Heart right ventricle (tissue), 16 donors: ENCODE data around the gene SIDT2. TPM values are rescaled to one million over a fixed set of nuclear protein-coding genes. Genes with fewer than 3 reads are reported as not detected.

Experiments used
- ATAC-seq, 8 donors: fragments of 200-7000 bp; cut with Tn5 transposase; one replicate each; pipeline ENCODE4 v1.9.1; 2020; ENCODE audit warnings: mild to moderate bottlenecking in 8 of 8, moderate library complexity in 8 of 8, moderate number of reproducible peaks in 1 of 8
- DNase-seq, 2 donors: peaks; one replicate each; pipeline ENCODE4 v3.0.0-alpha.2; 2020
- H3K27ac ChIP-seq, 10 donors: fragments of 200-600 bp; sonication (generic) in 2 of 10; one replicate each; pipeline versions ENCODE4 v1.5.0 to v1.8.0; 2020 to 2022; ENCODE audit warnings: mild to moderate bottlenecking in 3 of 10
- H3K27me3 ChIP-seq, 7 donors: fragments of 200-600 bp; one replicate each; pipeline ENCODE4 v1.8.0; 2021 to 2022; ENCODE audit warnings: mild to moderate bottlenecking in 2 of 7
- H3K36me3 ChIP-seq, 9 donors: fragments of 200-600 bp; sonication (generic) in 1 of 9; one replicate each; pipeline versions ENCODE4 v1.5.0 to v1.8.0; 2020 to 2022; ENCODE audit warnings: mild to moderate bottlenecking in 2 of 9
- H3K4me1 ChIP-seq, 9 donors: fragments of 200-600 bp; sonication (generic) in 1 of 9; one replicate each; pipeline versions ENCODE4 v1.5.0 to v1.8.0; 2020 to 2022; ENCODE audit warnings: mild to moderate bottlenecking in 4 of 9
- H3K4me3 ChIP-seq, 10 donors: fragments of 200-600 bp; sonication (generic) in 2 of 10; one replicate each; pipeline versions ENCODE4 v1.5.0 to v1.8.0; 2020 to 2022; ENCODE audit warnings: mild to moderate bottlenecking in 7 of 10, moderate library complexity in 2 of 10
- H3K9me3 ChIP-seq, 11 donors: fragments of 200-600 bp in 10 of 11; sonication (generic) in 2 of 11; one replicate each; pipeline versions ENCODE4 v1.5.0 to v1.8.0; 2013 to 2022; ENCODE audit warnings: mild to moderate bottlenecking in 2 of 11, control low read depth in 1 of 11, moderate library complexity in 1 of 11
- WGBS, 2 donors: extraction: QIAGEN DNeasy Blood & Tissue Kit; methylation state at CpG; one replicate each; pipeline ENCODE4 v1.1.7; 2013; ENCODE audit warnings: inconsistent platforms in 1 of 2; 5-methylcytosine and 5-hydroxymethylcytosine counted together
- intact Hi-C, 10 donors: fragments of 100-400 bp; cut with DNase I; formaldehyde crosslinking; loops; one replicate each; pipeline versions ENCODE4 v1.11.1 to v1.14.2; 2022
- polyA plus RNA-seq, 2 donors: library from polyadenylated mRNA; stranded (reverse); fragments of 200-250 nt; gene quantifications; one replicate each; pipeline ENCODE4 v1.2.3, GENCODE V29; 2013
- total RNA-seq, 10 donors: library from RNA; stranded (reverse); fragmentation: NEBNext Ultra II Directional in 3 of 10; extraction: Animal tissue kit (Norgen Biotek cat#: 25700) in 3 of 10; gene quantifications; one replicate each; pipeline versions ENCODE4 v1.2.1 to v1.2.4, GENCODE V29; 2021 to 2023
- TF ChIP-seq, protein P1 (sequence below), 9 donors: fragments of 200-600 bp; sonication (generic) in 2 of 9; IDR thresholded peaks; one replicate each; pipeline versions ENCODE4 v1.5.0 to v1.8.0; 2021 to 2022; ENCODE audit warnings: antibody characterized with exemption in 9 of 9, mild to moderate bottlenecking in 5 of 9, moderate library complexity in 1 of 9
- donor health status: Arrhythmogenic right ventricular cardiomyopathy.
- donor health status: ischemic (EF 13 %, LVEDD 7.1; RV severe dilation, severe dysfunction).
- donor health status: healthy with polysubstance abuse.
- donor health status: DM: no; HTN: yes; CAD: no.
- donor health status: DM: no; HTN: no; CAD: no.
- donor health status: ischemic (EF 25% LVEDD 6.9; RV normal size, moderate dysfunction).
- donor health status: ischemic (EF 25% LVEDD 5.7; RV mildly dilated, moderate dysfunction).
- donor health status: healthy.
- donor health status: DM: yes; HTN: yes; CAD: no.
- donor health status: Ischemic cardiomyopathy.
- donor health status: ischemic (EF 35%, LVEDD 5.7; RV mildly dilated, moderate dysfunction).
- donor health status: nonischemic (EF 11% LVEDD 7.7; RV severe dilation, severe dysfunction).
- donor health status: DM: yes; HTN: yes; CAD: no.
- donor health status: PGD.
- donor health status: ischemic (EF 29% LVEDD 5.4; RV normal size, mild dysfunction).
- donor health status: nonischemic (EF 23%, LVEDD 6.1; RV moderate dilation, normal function).

The SIDT2 gene
- total and polyA plus RNA-seq, 12 donors: 13.0 to 33.6 (median 22.0) TPM

DNA sequence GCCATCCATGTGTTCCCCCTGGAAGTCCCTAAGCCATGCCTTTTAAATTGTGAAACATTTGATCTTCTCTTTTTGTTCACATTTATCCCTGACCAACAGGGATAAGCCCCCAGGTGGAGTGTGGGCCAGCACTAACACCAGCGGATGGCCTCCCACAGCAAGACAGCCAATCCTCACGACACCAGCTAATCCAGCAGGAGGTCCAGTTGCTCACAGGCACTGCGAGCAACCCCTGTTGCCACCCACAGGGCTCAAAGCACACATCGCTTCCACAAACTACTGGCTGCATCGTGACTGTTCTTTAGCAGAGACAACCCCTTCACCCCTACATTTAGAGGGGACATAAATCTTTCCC is 51.4 kb downstream of the SIDT2 start:
- DNase-seq (no peak), ATAC-seq (no peak)
- Histone ChIP-seq H3K36me3 (peaks cover 0 to 55% (median 42%) of the 10 kb centered on the region in 9 donors), H3K27me3 (no peaks in the 10 kb centered on the region), H3K9me3 (no peaks in the 10 kb centered on the region), H3K4me3 (peak overlapping the region in 1 of 10 donors; percentile 92), H3K27ac (peak overlapping the region in 1 of 10 donors; percentile 96), H3K4me1 (peaks cover 8 to 41% (median 30%) of the 10 kb centered on the region in 9 donors)
- 86 to 90% methylated on average over 5 of the region's 5 CpGs for WGBS, 2 donors
- intact Hi-C loops: loop anchor here (5.0 to 10.0 kb wide), 16 partner anchors 48 to 498 kb away; partner anchors contain the start of genes ZPR1 (in 4 of the 10), APOA5 (in 2 of the 10), BACE1 (in 2 of the 10) and PAFAH1B2 (in 2 of the 10)
- TF ChIP-seq, protein P1, sequence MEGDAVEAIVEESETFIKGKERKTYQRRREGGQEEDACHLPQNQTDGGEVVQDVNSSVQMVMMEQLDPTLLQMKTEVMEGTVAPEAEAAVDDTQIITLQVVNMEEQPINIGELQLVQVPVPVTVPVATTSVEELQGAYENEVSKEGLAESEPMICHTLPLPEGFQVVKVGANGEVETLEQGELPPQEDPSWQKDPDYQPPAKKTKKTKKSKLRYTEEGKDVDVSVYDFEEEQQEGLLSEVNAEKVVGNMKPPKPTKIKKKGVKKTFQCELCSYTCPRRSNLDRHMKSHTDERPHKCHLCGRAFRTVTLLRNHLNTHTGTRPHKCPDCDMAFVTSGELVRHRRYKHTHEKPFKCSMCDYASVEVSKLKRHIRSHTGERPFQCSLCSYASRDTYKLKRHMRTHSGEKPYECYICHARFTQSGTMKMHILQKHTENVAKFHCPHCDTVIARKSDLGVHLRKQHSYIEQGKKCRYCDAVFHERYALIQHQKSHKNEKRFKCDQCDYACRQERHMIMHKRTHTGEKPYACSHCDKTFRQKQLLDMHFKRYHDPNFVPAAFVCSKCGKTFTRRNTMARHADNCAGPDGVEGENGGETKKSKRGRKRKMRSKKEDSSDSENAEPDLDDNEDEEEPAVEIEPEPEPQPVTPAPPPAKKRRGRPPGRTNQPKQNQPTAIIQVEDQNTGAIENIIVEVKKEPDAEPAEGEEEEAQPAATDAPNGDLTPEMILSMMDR (IDR thresholded peaks at IDR 0.05): no peak

DNA sequence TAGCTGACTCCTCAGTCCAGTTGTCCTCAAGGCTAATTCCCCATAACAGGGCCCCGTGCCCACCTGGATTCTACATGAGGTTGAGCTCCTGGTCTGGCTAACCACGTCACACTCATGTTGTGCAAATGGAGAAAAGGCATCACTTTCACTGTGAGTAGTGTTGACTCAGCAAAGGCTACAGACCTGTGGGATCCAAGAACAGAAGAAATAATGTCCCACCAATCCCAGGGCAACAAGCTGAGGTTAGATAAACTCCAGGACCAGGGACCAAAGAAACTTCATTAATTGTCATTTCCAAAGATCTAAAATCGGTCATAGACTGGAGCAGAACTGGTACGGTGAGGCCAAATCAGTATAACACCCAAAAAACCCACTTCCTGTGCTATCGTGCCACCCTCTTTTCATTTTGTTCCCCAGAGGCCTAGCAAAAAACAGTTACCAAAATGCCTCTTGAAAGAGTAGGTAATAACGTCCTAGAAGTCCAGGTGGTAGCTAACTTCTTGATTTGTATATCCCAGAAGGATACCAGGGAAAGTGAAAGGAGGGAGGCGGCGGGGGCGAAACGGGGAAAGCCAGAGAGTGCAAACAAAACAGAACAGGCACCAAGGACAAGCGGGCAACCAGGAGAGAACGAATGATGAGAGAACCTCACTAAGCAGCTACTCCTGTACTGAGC is 51.9 kb downstream of the SIDT2 start:
- no peaks in the 10 kb centered on the region for H3K9me3 ChIP-seq
- H3K27me3 ChIP-seq: no peaks in the 10 kb centered on the region
- intact Hi-C loops: loop anchor here in 3 of 10 donors (5.0 to 10.0 kb wide), 4 partner anchors 84 to 443 kb away; partner anchors contain the start of genes BACE1 (in 2 of the 3) and ZPR1 (in 1 of the 3)
- peak overlapping the region in 4 of 10 donors; percentile 26 to 100 (median 96) for H3K27ac ChIP-seq
- peaks cover 8 to 41% (median 30%) of the 10 kb centered on the region in 9 donors for H3K4me1 ChIP-seq
- DNase-seq (no peak), ATAC-seq (no peak)
- 72 to 84% methylated on average over 12 of the region's 12 CpGs for WGBS, 2 donors
- H3K4me3 ChIP-seq: peak overlapping the region in 6 of 10 donors; percentile 75 to 100 (median 84)
- H3K36me3 ChIP-seq: peaks cover 0 to 50% (median 37%) of the 10 kb centered on the region in 9 donors
- TF ChIP-seq, protein P1 (IDR thresholded peaks at IDR 0.05): no peak

GRCh38 chr11:117230999-117231841 is 52.7 kb downstream of the SIDT2 start:
- WGBS, 2 donors: 11 to 12% methylated on average over 14 of the region's 14 CpGs
- intact Hi-C loops: loop anchor here in 3 of 10 donors (5.0 to 10.0 kb wide), 4 partner anchors 84 to 444 kb away; partner anchors contain the start of genes BACE1 (in 2 of the 3) and ZPR1 (in 1 of the 3)
- H3K36me3 ChIP-seq: peaks cover 0 to 46% (median 35%) of the 10 kb centered on the region in 9 donors
- peaks cover 8 to 40% (median 30%) of the 10 kb centered on the region in 9 donors for H3K4me1 ChIP-seq
- H3K9me3 ChIP-seq: no peaks in the 10 kb centered on the region
- no peaks in the 10 kb centered on the region for H3K27me3 ChIP-seq
- ATAC-seq (no peak), DNase-seq (no peak)
- H3K4me3 ChIP-seq: peak overlapping the region; percentile 51 to 100 (median 82)
- TF ChIP-seq, protein P1 (IDR thresholded peaks at IDR 0.05): no peak
- peak overlapping the region; percentile 96 to 100 (median 98) for H3K27ac ChIP-seq

- peaks cover 8 to 35% (median 30%) of the 10 kb centered on the region in 9 donors for H3K4me1 ChIP-seq
- H3K4me3 ChIP-seq: peak within 1 kb of the TSS; percentile 51 to 100 (median 82)
- peaks cover 0 to 48% (median 33%) of the 10 kb centered on the region in 9 donors for H3K36me3 ChIP-seq
- no peaks in the 10 kb centered on the region for H3K27me3 ChIP-seq
- TF ChIP-seq, protein P1 (IDR thresholded peaks at IDR 0.05): no peak
- intact Hi-C loops: loop anchor here in 4 of 10 donors (2.0 to 10.0 kb wide), 5 partner anchors 83 to 444 kb away; partner anchors contain the start of genes BACE1 (in 3 of the 4) and ZPR1 (in 1 of the 4)
- H3K27ac ChIP-seq: peak within 1 kb of the TSS; percentile 96 to 100 (median 98)
- no peak for DNase-seq
- no peak for ATAC-seq
- no peaks in the 10 kb centered on the region for H3K9me3 ChIP-seq
- WGBS, 2 donors: 0 to 1% methylated on average over 13 of the region's 13 CpGs
Observed at GRCh38 chr11:117231842-117232091, 53.2 kb downstream of the SIDT2 start, which contains the start of gene PCSK7. TSS of gene PCSK7 (minus strand) at chr11:117232073. CDS start at chr11:117229844, 2,229 bp downstream.
